ENCODE measurements around the gene SULT1C2. TPM values are rescaled to one million over a fixed set of nuclear protein-coding genes. Genes with fewer than 3 reads are reported as not detected.

The SULT1C2 gene
- total and polyA plus RNA-seq, 2 of the 13 experiments (the other 11 are each of a cell fraction or from before 2014, with no cell fraction given), result 4.0 to 6.2 TPM

DNA sequence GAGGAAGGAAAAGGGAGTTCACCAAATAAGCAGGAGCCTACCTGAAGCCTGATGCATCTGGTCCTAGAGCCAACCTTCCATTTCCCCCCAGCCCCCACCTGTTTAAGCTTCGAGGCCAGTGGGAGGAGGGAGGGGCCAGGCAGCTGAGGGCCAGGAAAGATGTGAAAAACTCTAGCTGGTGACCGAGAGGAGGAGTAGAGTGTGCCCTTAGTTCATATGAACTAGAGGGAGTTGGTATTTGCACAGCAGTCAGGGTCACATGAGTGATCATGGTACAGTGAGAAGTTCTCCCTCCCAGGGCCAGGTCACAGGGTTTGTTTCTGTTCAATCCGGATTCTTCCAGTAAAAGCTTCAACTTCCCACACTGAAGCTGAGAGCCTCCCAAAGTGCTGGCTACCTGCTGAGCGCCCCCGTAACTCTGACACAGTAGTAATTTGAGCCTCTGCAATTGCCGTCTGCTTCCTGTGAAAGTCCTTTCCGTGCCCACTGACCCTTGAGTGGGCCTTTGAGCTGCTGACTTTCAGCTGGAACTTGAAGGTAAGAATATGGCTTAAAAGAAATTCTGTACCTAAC is at the start of gene SULT1C2 (continued):
- TF ChIP-seq, protein P1, sequence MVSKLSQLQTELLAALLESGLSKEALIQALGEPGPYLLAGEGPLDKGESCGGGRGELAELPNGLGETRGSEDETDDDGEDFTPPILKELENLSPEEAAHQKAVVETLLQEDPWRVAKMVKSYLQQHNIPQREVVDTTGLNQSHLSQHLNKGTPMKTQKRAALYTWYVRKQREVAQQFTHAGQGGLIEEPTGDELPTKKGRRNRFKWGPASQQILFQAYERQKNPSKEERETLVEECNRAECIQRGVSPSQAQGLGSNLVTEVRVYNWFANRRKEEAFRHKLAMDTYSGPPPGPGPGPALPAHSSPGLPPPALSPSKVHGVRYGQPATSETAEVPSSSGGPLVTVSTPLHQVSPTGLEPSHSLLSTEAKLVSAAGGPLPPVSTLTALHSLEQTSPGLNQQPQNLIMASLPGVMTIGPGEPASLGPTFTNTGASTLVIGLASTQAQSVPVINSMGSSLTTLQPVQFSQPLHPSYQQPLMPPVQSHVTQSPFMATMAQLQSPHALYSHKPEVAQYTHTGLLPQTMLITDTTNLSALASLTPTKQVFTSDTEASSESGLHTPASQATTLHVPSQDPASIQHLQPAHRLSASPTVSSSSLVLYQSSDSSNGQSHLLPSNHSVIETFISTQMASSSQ (IDR thresholded peaks at IDR 0.05; ENCODE audit: low read depth), result no peak
- TF ChIP-seq, protein P1 (CRISPR knock-in tag; IDR thresholded peaks at IDR 0.05; ENCODE audit: borderline replicate concordance), result 0 out of 2 replicates have a peak, but pooled peaks have one; percentile 15
- TF ChIP-seq ZKSCAN5 (CRISPR knock-in tag; IDR thresholded peaks at IDR 0.05) (peak; percentile 73; the same call in 1 of the 2 replicates), ZNF891 (CRISPR knock-in tag; IDR thresholded peaks at IDR 0.05) (no peak), ZNF274 (CRISPR knock-in tag; IDR thresholded peaks at IDR 0.05) (no peak), ZNF563 (CRISPR knock-in tag; IDR thresholded peaks at IDR 0.05) (no peak), ZNF766 (CRISPR knock-in tag; IDR thresholded peaks at IDR 0.05; ENCODE audit: borderline replicate concordance) (peak; percentile 57; the same call in 1 of the 2 replicates), YY1 (IDR thresholded peaks at IDR 0.05; ENCODE audit: insufficient read depth, insufficient replicate concordance, low read depth, low read length) (no peak), CREB1 (IDR thresholded peaks at IDR 0.05) (no peak), CREB1 (CRISPR knock-in tag; IDR thresholded peaks at IDR 0.05) (no peak), BORCS8-MEF2B (CRISPR knock-in tag; IDR thresholded peaks at IDR 0.05) (peak; percentile 63; the same call in 1 of the 2 replicates), HMGXB3 (CRISPR knock-in tag; IDR thresholded peaks at IDR 0.05; ENCODE audit: borderline replicate concordance) (no peak), PTBP1 (IDR thresholded peaks at IDR 0.05; ENCODE audit: low read depth, low read length, poor library complexity, severe bottlenecking) (no peak), MYPOP (CRISPR knock-in tag; IDR thresholded peaks at IDR 0.05) (0 out of 2 replicates have a peak, but pooled peaks have one; percentile 47), RXRB (CRISPR knock-in tag; IDR thresholded peaks at IDR 0.05; ENCODE audit: borderline replicate concordance) (peak; percentile 65), RARA (CRISPR knock-in tag; IDR thresholded peaks at IDR 0.05) (peak; percentile 57; the same call in 1 of the 2 replicates), ZNF878 (CRISPR knock-in tag; IDR thresholded peaks at IDR 0.05) (peak; percentile 57; the same call in 1 of the 2 replicates), HDAC2 (CRISPR knock-in tag; IDR thresholded peaks at IDR 0.05) (peak; percentile 50; the same call in 1 of the 2 replicates)
- TF ChIP-seq, protein P2, sequence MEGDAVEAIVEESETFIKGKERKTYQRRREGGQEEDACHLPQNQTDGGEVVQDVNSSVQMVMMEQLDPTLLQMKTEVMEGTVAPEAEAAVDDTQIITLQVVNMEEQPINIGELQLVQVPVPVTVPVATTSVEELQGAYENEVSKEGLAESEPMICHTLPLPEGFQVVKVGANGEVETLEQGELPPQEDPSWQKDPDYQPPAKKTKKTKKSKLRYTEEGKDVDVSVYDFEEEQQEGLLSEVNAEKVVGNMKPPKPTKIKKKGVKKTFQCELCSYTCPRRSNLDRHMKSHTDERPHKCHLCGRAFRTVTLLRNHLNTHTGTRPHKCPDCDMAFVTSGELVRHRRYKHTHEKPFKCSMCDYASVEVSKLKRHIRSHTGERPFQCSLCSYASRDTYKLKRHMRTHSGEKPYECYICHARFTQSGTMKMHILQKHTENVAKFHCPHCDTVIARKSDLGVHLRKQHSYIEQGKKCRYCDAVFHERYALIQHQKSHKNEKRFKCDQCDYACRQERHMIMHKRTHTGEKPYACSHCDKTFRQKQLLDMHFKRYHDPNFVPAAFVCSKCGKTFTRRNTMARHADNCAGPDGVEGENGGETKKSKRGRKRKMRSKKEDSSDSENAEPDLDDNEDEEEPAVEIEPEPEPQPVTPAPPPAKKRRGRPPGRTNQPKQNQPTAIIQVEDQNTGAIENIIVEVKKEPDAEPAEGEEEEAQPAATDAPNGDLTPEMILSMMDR (CRISPR knock-in tag; IDR thresholded peaks at IDR 0.05), result peak; percentile 28; the same call in 1 of the 2 replicates
